ENCODE results near the gene JAGN1. TPM values are rescaled to one million over a fixed set of nuclear protein-coding genes. Genes with fewer than 3 reads are reported as not detected.
"Not testable (repeated sequence)": the region's sequence is repeated elsewhere in the genome, so short reads cannot be mapped to it uniquely, and the experiment has no call there.

JAGN1 gene
- total and polyA plus RNA-seq, 2 experiments from 2014 or later, result 61.4 to 83.5 TPM

- Histone ChIP-seq H2AFZ (no peak overlapping the region), H3K4me3 (no peak overlapping the region), H3K27ac (no peak overlapping the region), H3K9me3 (ENCODE audit: low read depth) (no peaks in the 10 kb centered on the region), H3K4me2 (no peak overlapping the region), H3K9me2 (replicated peaks; ENCODE audit: insufficient read depth) (no peaks in the 10 kb centered on the region), H3K36me3 (replicated peaks; ENCODE audit: insufficient read depth, low read depth) (no peaks in the 10 kb centered on the region), H3K27me3 (no peaks in the 10 kb centered on the region), H4K20me1 (ENCODE audit: insufficient read depth, poor library complexity, severe bottlenecking) (no peaks in the 10 kb centered on the region), H3K4me1 (ENCODE audit: insufficient read depth) (peaks cover 18% of the 10 kb centered on the region), H3K79me2 (peaks cover 31% of the 10 kb centered on the region)
- no peak for TF ChIP-seq EZH2 (IDR thresholded peaks at IDR 0.05; ENCODE audit: borderline replicate concordance)
- TF ChIP-seq CTCF (IDR thresholded peaks at IDR 0.05; ENCODE audit: poor library complexity), result no peak
- no peak for TF ChIP-seq EZH2phosphoT487 (IDR thresholded peaks at IDR 0.05; ENCODE audit: low read depth, severe bottlenecking, unreplicated experiment)
- DNase-seq (ENCODE audit: low spot score), result no peak
- WGBS (ENCODE audit: low lambda C conversion rate, missing lambda C conversion rate), result 93% methylated on average over 3 of the region's 3 CpGs
Observed at GRCh38 chr3:9888540-9888939, 1.9 kb upstream of the JAGN1 start.

- H3K9me2 ChIP-seq (replicated peaks; ENCODE audit: insufficient read depth), result no peaks in the 10 kb centered on the region
- no peaks in the 10 kb centered on the region for H3K9me3 ChIP-seq (ENCODE audit: low read depth)
- peak overlapping the region; percentile 72 for H3K27ac ChIP-seq
- no peaks in the 10 kb centered on the region for H3K36me3 ChIP-seq (replicated peaks; ENCODE audit: insufficient read depth, low read depth)
- H3K4me3 ChIP-seq, result no peak overlapping the region
- H3K4me2 ChIP-seq, result no peak overlapping the region
- peaks cover 36% of the 10 kb centered on the region for H3K79me2 ChIP-seq
- peaks cover 11% of the 10 kb centered on the region for H3K4me1 ChIP-seq (ENCODE audit: insufficient read depth)
- TF ChIP-seq EZH2 (IDR thresholded peaks at IDR 0.05; ENCODE audit: borderline replicate concordance), result no peak
- no peaks in the 10 kb centered on the region for H4K20me1 ChIP-seq (ENCODE audit: insufficient read depth, poor library complexity, severe bottlenecking)
- WGBS (ENCODE audit: low lambda C conversion rate, missing lambda C conversion rate), result 83% methylated on average over 5 of the region's 5 CpGs
- no peak for DNase-seq (ENCODE audit: low spot score)
- H3K27me3 ChIP-seq, result no peaks in the 10 kb centered on the region
- no peak overlapping the region for H2AFZ ChIP-seq
Observed at GRCh38 chr3:9889405-9889804, 1.0 kb upstream of the JAGN1 start.

GRCh38 chr3:9891072-9891622, 737 bp downstream of the JAGN1 start:
- DNase-seq (ENCODE audit: low spot score), result no peak
- peaks cover 50% of the 10 kb centered on the region for H3K79me2 ChIP-seq
- H3K27ac ChIP-seq, result peak overlapping the region; percentile 97
- no peaks in the 10 kb centered on the region for H3K9me3 ChIP-seq (ENCODE audit: low read depth)
- H4K20me1 ChIP-seq (ENCODE audit: insufficient read depth, poor library complexity, severe bottlenecking), result no peaks in the 10 kb centered on the region
- H3K27me3 ChIP-seq, result no peaks in the 10 kb centered on the region
- TF ChIP-seq CTCF (IDR thresholded peaks at IDR 0.05; ENCODE audit: poor library complexity) (no peak), EZH2 (IDR thresholded peaks at IDR 0.05; ENCODE audit: borderline replicate concordance) (no peak), EZH2phosphoT487 (IDR thresholded peaks at IDR 0.05; ENCODE audit: low read depth, severe bottlenecking, unreplicated experiment) (no peak)
- H3K4me1 ChIP-seq (ENCODE audit: insufficient read depth), result peaks cover 5% of the 10 kb centered on the region
- H2AFZ ChIP-seq, result peak overlapping the region; percentile 84
- peak overlapping the region; percentile 96 for H3K4me3 ChIP-seq
- 16% methylated on average over 12 of the region's 12 CpGs for WGBS (ENCODE audit: low lambda C conversion rate, missing lambda C conversion rate)
- H3K36me3 ChIP-seq (replicated peaks; ENCODE audit: insufficient read depth, low read depth), result no peaks in the 10 kb centered on the region
- H3K4me2 ChIP-seq, result peak overlapping the region; percentile 89
- no peaks in the 10 kb centered on the region for H3K9me2 ChIP-seq (replicated peaks; ENCODE audit: insufficient read depth)

- 85% methylated on average over 1 of the region's 1 CpG for WGBS (ENCODE audit: low lambda C conversion rate, missing lambda C conversion rate)
- Histone ChIP-seq H3K27me3 (no peaks in the 10 kb centered on the region), H3K27ac (no peak overlapping the region), H3K4me2 (no peak overlapping the region), H4K20me1 (ENCODE audit: insufficient read depth, poor library complexity, severe bottlenecking) (no peaks in the 10 kb centered on the region), H3K4me3 (no peak overlapping the region), H3K9me3 (ENCODE audit: low read depth) (no peaks in the 10 kb centered on the region), H2AFZ (no peak overlapping the region), H3K9me2 (replicated peaks; ENCODE audit: insufficient read depth) (no peaks in the 10 kb centered on the region), H3K4me1 (ENCODE audit: insufficient read depth) (peaks cover 24% of the 10 kb centered on the region), H3K79me2 (peaks cover 52% of the 10 kb centered on the region), H3K36me3 (replicated peaks; ENCODE audit: insufficient read depth, low read depth) (no peaks in the 10 kb centered on the region)
- TF ChIP-seq EZH2 (IDR thresholded peaks at IDR 0.05; ENCODE audit: borderline replicate concordance) (no peak), CTCF (IDR thresholded peaks at IDR 0.05; ENCODE audit: poor library complexity) (no peak), EZH2phosphoT487 (IDR thresholded peaks at IDR 0.05; ENCODE audit: low read depth, severe bottlenecking, unreplicated experiment) (no peak)
- no peak for DNase-seq (ENCODE audit: low spot score)
Observed at GRCh38 chr3:9893739-9894138, 3.3 kb downstream of the JAGN1 start.

GRCh38 chr3:9895715-9896114, 5.3 kb downstream of the JAGN1 start:
- not testable (repeated sequence) for H3K9me3 ChIP-seq (ENCODE audit: low read depth); H3K36me3 ChIP-seq (replicated peaks; ENCODE audit: insufficient read depth, low read depth); H3K4me3 ChIP-seq; H4K20me1 ChIP-seq (ENCODE audit: insufficient read depth, poor library complexity, severe bottlenecking); H3K9me2 ChIP-seq (replicated peaks; ENCODE audit: insufficient read depth); H3K27me3 ChIP-seq; DNase-seq (ENCODE audit: low spot score); H3K4me2 ChIP-seq; H2AFZ ChIP-seq
- WGBS (ENCODE audit: low lambda C conversion rate, missing lambda C conversion rate), result 95% methylated on average over 3 of the region's 3 CpGs
- H3K4me1 ChIP-seq (ENCODE audit: insufficient read depth), result peaks cover 28% of the 10 kb centered on the region
- H3K27ac ChIP-seq, result peak overlapping the region; percentile 94
- H3K79me2 ChIP-seq, result peaks cover 49% of the 10 kb centered on the region

GRCh38 chr3:9896755-9897407, 6.5 kb downstream of the JAGN1 start:
- not testable (repeated sequence) for H4K20me1 ChIP-seq (ENCODE audit: insufficient read depth, poor library complexity, severe bottlenecking); H3K9me2 ChIP-seq (replicated peaks; ENCODE audit: insufficient read depth); H2AFZ ChIP-seq; H3K27me3 ChIP-seq; H3K36me3 ChIP-seq (replicated peaks; ENCODE audit: insufficient read depth, low read depth); H3K4me3 ChIP-seq; H3K9me3 ChIP-seq (ENCODE audit: low read depth); DNase-seq (ENCODE audit: low spot score)
- WGBS (ENCODE audit: low lambda C conversion rate, missing lambda C conversion rate), result 91% methylated on average over 10 of the region's 10 CpGs
- Histone ChIP-seq H3K4me2 (peak overlapping the region; percentile 50), H3K4me1 (ENCODE audit: insufficient read depth) (peaks cover 33% of the 10 kb centered on the region), H3K79me2 (peaks cover 38% of the 10 kb centered on the region), H3K27ac (peak overlapping the region; percentile 94)

Data from hepatocyte (in vitro differentiated cells).